Measurements from ENCODE around the gene SPEF2. TPM values are rescaled to one million over a fixed set of nuclear protein-coding genes. Genes with fewer than 3 reads are reported as not detected.

The SPEF2 gene
- total RNA-seq, 2 donors from 2014 or later: 1.9 to 16.2 TPM

- Histone ChIP-seq H3K27me3 (replicated peaks; ENCODE audit: insufficient read depth) (no peaks in the 10 kb centered on the region), H3K27ac (no peak overlapping the region), H3K4me1 (ENCODE audit: control insufficient read depth in 1 of 2, low read depth in 2 of 2) (no peaks in the 10 kb centered on the region), H3K9me3 (no peaks in the 10 kb centered on the region), H3K36me3 (no peaks in the 10 kb centered on the region), H3K4me3 (no peak overlapping the region)
- DNase-seq (ENCODE audit: low spot score) (no peak), ATAC-seq (ENCODE audit: insufficient number of reproducible peaks, low FRiP score, low read depth) (no peak)
- TF ChIP-seq, protein P1, sequence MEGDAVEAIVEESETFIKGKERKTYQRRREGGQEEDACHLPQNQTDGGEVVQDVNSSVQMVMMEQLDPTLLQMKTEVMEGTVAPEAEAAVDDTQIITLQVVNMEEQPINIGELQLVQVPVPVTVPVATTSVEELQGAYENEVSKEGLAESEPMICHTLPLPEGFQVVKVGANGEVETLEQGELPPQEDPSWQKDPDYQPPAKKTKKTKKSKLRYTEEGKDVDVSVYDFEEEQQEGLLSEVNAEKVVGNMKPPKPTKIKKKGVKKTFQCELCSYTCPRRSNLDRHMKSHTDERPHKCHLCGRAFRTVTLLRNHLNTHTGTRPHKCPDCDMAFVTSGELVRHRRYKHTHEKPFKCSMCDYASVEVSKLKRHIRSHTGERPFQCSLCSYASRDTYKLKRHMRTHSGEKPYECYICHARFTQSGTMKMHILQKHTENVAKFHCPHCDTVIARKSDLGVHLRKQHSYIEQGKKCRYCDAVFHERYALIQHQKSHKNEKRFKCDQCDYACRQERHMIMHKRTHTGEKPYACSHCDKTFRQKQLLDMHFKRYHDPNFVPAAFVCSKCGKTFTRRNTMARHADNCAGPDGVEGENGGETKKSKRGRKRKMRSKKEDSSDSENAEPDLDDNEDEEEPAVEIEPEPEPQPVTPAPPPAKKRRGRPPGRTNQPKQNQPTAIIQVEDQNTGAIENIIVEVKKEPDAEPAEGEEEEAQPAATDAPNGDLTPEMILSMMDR (IDR thresholded peaks at IDR 0.05): no peak
Measured at GRCh38 chr5:35745193-35745592, 127.5 kb downstream of the SPEF2 start.

- ATAC-seq (ENCODE audit: insufficient number of reproducible peaks, low FRiP score, low read depth) (no peak), DNase-seq (ENCODE audit: low spot score) (no peak)
- no peaks in the 10 kb centered on the region for H3K4me1 ChIP-seq (ENCODE audit: control insufficient read depth in 1 of 2, low read depth in 2 of 2)
- H3K27me3 ChIP-seq (replicated peaks; ENCODE audit: insufficient read depth): no peaks in the 10 kb centered on the region
- no peak overlapping the region for H3K4me3 ChIP-seq
- no peak overlapping the region for H3K27ac ChIP-seq
- no peaks in the 10 kb centered on the region for H3K36me3 ChIP-seq
- TF ChIP-seq, protein P1 (IDR thresholded peaks at IDR 0.05): no peak
- no peaks in the 10 kb centered on the region for H3K9me3 ChIP-seq
Measured at GRCh38 chr5:35745660-35746059, 128.0 kb downstream of the SPEF2 start.

DNA sequence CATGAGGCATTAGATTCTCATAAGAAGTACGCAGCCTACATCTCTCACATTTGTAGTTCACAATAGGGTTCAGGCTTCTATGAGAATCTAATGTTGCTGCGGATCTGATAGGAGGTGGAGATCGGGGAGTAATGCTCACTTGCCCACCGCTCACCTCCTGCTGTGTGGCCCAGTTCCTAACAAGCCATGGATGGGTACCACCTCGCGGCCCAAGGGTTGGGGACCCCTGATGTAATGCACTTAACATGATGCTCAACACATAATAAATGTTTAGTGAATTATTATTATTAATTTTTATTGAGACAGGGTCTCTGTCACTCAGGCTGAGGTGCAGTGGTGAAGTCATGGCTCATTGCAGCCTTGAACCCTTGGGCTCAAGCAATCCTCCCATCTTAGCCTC, 134.3 kb downstream of the SPEF2 start:
- TF ChIP-seq, protein P1 (IDR thresholded peaks at IDR 0.05): no peak

DNA sequence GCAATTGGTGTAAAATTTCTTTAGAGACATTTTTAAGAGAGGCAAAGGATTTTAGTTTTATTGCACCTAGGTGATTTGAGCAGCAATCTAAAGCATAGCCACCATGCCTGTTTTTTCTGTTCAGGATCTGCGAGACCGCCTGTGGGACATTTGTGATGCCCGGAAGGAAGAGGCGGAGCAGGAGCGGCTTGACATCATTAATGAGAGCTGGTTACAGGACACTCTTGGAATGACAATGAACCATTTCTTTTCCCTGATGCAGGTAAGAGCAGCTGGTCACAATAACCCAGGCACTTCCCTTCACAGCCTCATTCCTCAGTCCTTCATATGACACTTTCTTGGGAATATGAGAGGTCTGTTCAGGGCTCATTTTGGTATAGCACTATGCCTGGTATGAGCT, 135.8 kb downstream of the SPEF2 start:
- no peak overlapping the region for H3K27ac ChIP-seq
- H3K4me3 ChIP-seq: no peak overlapping the region
- no peaks in the 10 kb centered on the region for H3K36me3 ChIP-seq
- DNase-seq (ENCODE audit: low spot score) (no peak), ATAC-seq (ENCODE audit: insufficient number of reproducible peaks, low FRiP score, low read depth) (no peak)
- H3K9me3 ChIP-seq: no peaks in the 10 kb centered on the region
- TF ChIP-seq, protein P1 (IDR thresholded peaks at IDR 0.05): no peak
- no peaks in the 10 kb centered on the region for H3K27me3 ChIP-seq (replicated peaks; ENCODE audit: insufficient read depth)
- no peaks in the 10 kb centered on the region for H3K4me1 ChIP-seq (ENCODE audit: control insufficient read depth in 1 of 2, low read depth in 2 of 2)

More for the DNA sequence above, 134.3 kb downstream of the SPEF2 start:
- no peak overlapping the region for H3K27ac ChIP-seq
- ATAC-seq (ENCODE audit: insufficient number of reproducible peaks, low FRiP score, low read depth) (no peak), DNase-seq (ENCODE audit: low spot score) (no peak)
- H3K36me3 ChIP-seq: no peaks in the 10 kb centered on the region
- no peaks in the 10 kb centered on the region for H3K9me3 ChIP-seq
- no peaks in the 10 kb centered on the region for H3K4me1 ChIP-seq (ENCODE audit: control insufficient read depth in 1 of 2, low read depth in 2 of 2)
- H3K4me3 ChIP-seq: no peak overlapping the region
- H3K27me3 ChIP-seq (replicated peaks; ENCODE audit: insufficient read depth): no peaks in the 10 kb centered on the region

DNA sequence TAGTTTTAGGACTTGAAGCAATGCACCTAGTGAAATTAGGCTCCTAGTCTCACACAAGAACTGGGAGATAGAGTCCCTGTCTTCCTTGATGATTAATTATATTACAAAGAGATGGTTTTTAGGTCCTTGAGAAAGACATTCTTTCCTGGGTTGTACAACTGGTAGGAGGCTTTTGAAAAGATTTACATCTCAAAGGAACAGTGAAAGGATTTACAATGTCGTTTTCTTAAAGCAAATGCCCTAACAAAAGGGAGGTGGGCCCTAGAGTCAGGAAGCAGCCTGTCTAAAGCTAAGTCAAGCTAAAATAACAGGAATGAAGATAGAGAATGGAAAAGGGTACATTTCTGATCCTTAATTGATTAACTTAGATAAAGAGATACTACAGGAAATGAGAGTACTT, 136.8 kb downstream of the SPEF2 start:
- Histone ChIP-seq H3K27me3 (replicated peaks; ENCODE audit: insufficient read depth) (no peaks in the 10 kb centered on the region), H3K27ac (no peak overlapping the region), H3K4me3 (no peak overlapping the region), H3K9me3 (no peaks in the 10 kb centered on the region), H3K4me1 (ENCODE audit: control insufficient read depth in 1 of 2, low read depth in 2 of 2) (no peaks in the 10 kb centered on the region), H3K36me3 (no peaks in the 10 kb centered on the region)
- no peak for DNase-seq (ENCODE audit: low spot score)
- no peak for ATAC-seq (ENCODE audit: insufficient number of reproducible peaks, low FRiP score, low read depth)
- TF ChIP-seq, protein P1 (IDR thresholded peaks at IDR 0.05): no peak

All from thoracic aorta (tissue), 2 donors.